ENCODE data around the gene HECTD3.
A peak's percentile ranks its signal among the peaks of the same experiment; 100 is the strongest.
"Not testable (repeated sequence)": the region's sequence is repeated elsewhere in the genome, so short reads cannot be mapped to it uniquely, and the experiment has no call there.

The HECTD3 gene

GRCh38 chr1:44994309-44994898 is 16.7 kb downstream of the HECTD3 start:
- H3K36me3 Mint-ChIP-seq: no peaks in the 10 kb centered on the region
- no peaks in the 10 kb centered on the region for H3K4me1 Mint-ChIP-seq
- H3K9me3 Mint-ChIP-seq: no peaks in the 10 kb centered on the region
- CTCF ChIA-PET: no interaction called here
- H3K27ac Mint-ChIP-seq: no peak overlapping the region
- no peak overlapping the region for H3K4me3 Mint-ChIP-seq
- DNase-seq: no peak
- H3K27me3 Mint-ChIP-seq: peaks cover 4% of the 10 kb centered on the region

- Mint-ChIP-seq H3K27me3 (no peaks in the 10 kb centered on the region), H3K4me3 (no peak overlapping the region), H3K27ac (no peak overlapping the region), H3K9me3 (no peaks in the 10 kb centered on the region), H3K36me3 (peaks cover 3% of the 10 kb centered on the region), H3K4me1 (peaks cover 19% of the 10 kb centered on the region)
- CTCF ChIA-PET: interaction anchor here (1.5 to 1.8 kb wide), 2 partner anchors 22 to 24 kb away, joined by 3 to 6 read pairs; partner anchors contain the start of genes HECTD3 and UROD
- DNase-seq: no peak
These were observed 22.5 kb downstream of the HECTD3 start for GRCh38 chr1:44988531-44989156.

GRCh38 chr1:44985747-44986359 is 25.3 kb downstream of the HECTD3 start:
- Mint-ChIP-seq H3K4me3 (peak overlapping the region; percentile 98), H3K4me1 (peaks cover 22% of the 10 kb centered on the region), H3K27ac (peak overlapping the region; percentile 90), H3K27me3 (no peaks in the 10 kb centered on the region), H3K9me3 (no peaks in the 10 kb centered on the region), H3K36me3 (peaks cover 8% of the 10 kb centered on the region)
- DNase-seq: no peak
- CTCF ChIA-PET: interaction anchor here (1.2 kb wide), 2 partner anchors 28 to 193 kb away, joined by 3 to 5 read pairs; no protein-coding TSS in a partner anchor

- CTCF ChIA-PET, DNase-seq, H3K4me1 Mint-ChIP-seq, H3K27me3 Mint-ChIP-seq, H3K9me3 Mint-ChIP-seq, H3K4me3 Mint-ChIP-seq, H3K27ac Mint-ChIP-seq: not testable (repeated sequence)
- peaks cover 48% of the 10 kb centered on the region for H3K36me3 Mint-ChIP-seq
These were observed 33.8 kb downstream of the HECTD3 start for GRCh38 chr1:44977372-44977771.

- Mint-ChIP-seq H3K9me3 (no peaks in the 10 kb centered on the region), H3K4me1 (peaks cover 8% of the 10 kb centered on the region), H3K27ac (no peak overlapping the region), H3K27me3 (no peaks in the 10 kb centered on the region), H3K4me3 (no peak overlapping the region), H3K36me3 (peaks cover 48% of the 10 kb centered on the region)
- no peak for DNase-seq
- CTCF ChIA-PET: no interaction called here
These were observed 34.9 kb downstream of the HECTD3 start for GRCh38 chr1:44976252-44976651.

- no peak for DNase-seq
- no peak overlapping the region for H3K4me3 Mint-ChIP-seq
- H3K27me3 Mint-ChIP-seq: no peaks in the 10 kb centered on the region
- CTCF ChIA-PET: no interaction called here
- no peak overlapping the region for H3K27ac Mint-ChIP-seq
- peaks cover 8% of the 10 kb centered on the region for H3K4me1 Mint-ChIP-seq
- no peaks in the 10 kb centered on the region for H3K9me3 Mint-ChIP-seq
- H3K36me3 Mint-ChIP-seq: peaks cover 40% of the 10 kb centered on the region
These were observed 37.5 kb downstream of the HECTD3 start for GRCh38 chr1:44973645-44974044.

- H3K4me3 Mint-ChIP-seq: no peak overlapping the region
- H3K4me1 Mint-ChIP-seq: peaks cover 8% of the 10 kb centered on the region
- peaks cover 15% of the 10 kb centered on the region for H3K36me3 Mint-ChIP-seq
- H3K27ac Mint-ChIP-seq: no peak overlapping the region
- H3K27me3 Mint-ChIP-seq: no peaks in the 10 kb centered on the region
- H3K9me3 Mint-ChIP-seq: no peaks in the 10 kb centered on the region
- CTCF ChIA-PET: no interaction called here
- no peak for DNase-seq
These were observed 40.8 kb downstream of the HECTD3 start for GRCh38 chr1:44970317-44970716.

GRCh38 chr1:44964396-44964795 is 46.7 kb downstream of the HECTD3 start:
- Mint-ChIP-seq H3K4me3 (no peak overlapping the region), H3K36me3 (peaks cover 7% of the 10 kb centered on the region), H3K27me3 (no peaks in the 10 kb centered on the region), H3K9me3 (no peaks in the 10 kb centered on the region), H3K27ac (no peak overlapping the region), H3K4me1 (no peaks in the 10 kb centered on the region)
- DNase-seq: no peak
- CTCF ChIA-PET: interaction anchor here (0.8 kb wide), 1 partner anchor 49 kb away, joined by 3 read pairs; no protein-coding TSS in a partner anchor

- Mint-ChIP-seq H3K27me3 (no peaks in the 10 kb centered on the region), H3K4me3 (no peak overlapping the region), H3K9me3 (no peaks in the 10 kb centered on the region), H3K36me3 (peaks cover 5% of the 10 kb centered on the region), H3K27ac (no peak overlapping the region), H3K4me1 (no peaks in the 10 kb centered on the region)
- CTCF ChIA-PET: interaction anchor here (0.8 kb wide), 1 partner anchor 33 kb away, joined by 3 read pairs; no protein-coding TSS in a partner anchor
- no peak for DNase-seq
These were observed 48.4 kb downstream of the HECTD3 start for GRCh38 chr1:44962729-44963128.

- H3K4me1 Mint-ChIP-seq, H3K36me3 Mint-ChIP-seq, H3K27ac Mint-ChIP-seq, H3K27me3 Mint-ChIP-seq, CTCF ChIA-PET, H3K4me3 Mint-ChIP-seq, DNase-seq, H3K9me3 Mint-ChIP-seq: not testable (repeated sequence)
These were observed 49.1 kb downstream of the HECTD3 start for GRCh38 chr1:44962022-44962421.

- CTCF ChIA-PET, H3K27me3 Mint-ChIP-seq, H3K4me3 Mint-ChIP-seq, H3K9me3 Mint-ChIP-seq, DNase-seq, H3K27ac Mint-ChIP-seq, H3K4me1 Mint-ChIP-seq: not testable (repeated sequence)
- H3K36me3 Mint-ChIP-seq: peaks cover 21% of the 10 kb centered on the region
These were observed 53.6 kb downstream of the HECTD3 start for GRCh38 chr1:44957566-44957965.

GRCh38 chr1:44956077-44956476 is 55.0 kb downstream of the HECTD3 start:
- not testable (repeated sequence) for H3K27me3 Mint-ChIP-seq, H3K4me3 Mint-ChIP-seq, H3K9me3 Mint-ChIP-seq, DNase-seq, H3K27ac Mint-ChIP-seq, H3K4me1 Mint-ChIP-seq
- CTCF ChIA-PET: interaction anchor here (1.0 kb wide), 1 partner anchor 57 kb away, joined by 3 read pairs; no protein-coding TSS in a partner anchor
- peaks cover 19% of the 10 kb centered on the region for H3K36me3 Mint-ChIP-seq

Measured in activated naive CD4-positive, alpha-beta T cell treated with anti-CD3 and anti-CD28 coated beads, Interleukin-2, amount 10 ng/mL, durations not matched to agents 7 days and 5 days (primary cell).